Sigmoid colon (tissue), 7 donors: ENCODE measurements around the gene WBP1L. TPM values are rescaled to one million over a fixed set of nuclear protein-coding genes. Genes with fewer than 3 reads are reported as not detected.
A peak's percentile ranks its signal among the peaks of the same experiment; 100 is the strongest.
"Not testable (repeated sequence)": the region's sequence is repeated elsewhere in the genome, so short reads cannot be mapped to it uniquely, and the experiment has no call there.

ENCODE experiments used
- DNase-seq: peaks from one replicate; pipeline ENCODE4 v3.0.0-alpha.2; 2019
- H3K27ac ChIP-seq, 4 donors: fragments of 200-600 bp; sonication (generic); one replicate each; pipeline ENCODE4 v1.5.1; 2016 to 2019; ENCODE audit warnings: mild to moderate bottlenecking in 1 of 4
- H3K27me3 ChIP-seq, 3 donors: fragments of 200-600 bp; sonication (generic); one replicate each; pipeline ENCODE4 v1.5.1; 2019; ENCODE audit warnings: mild to moderate bottlenecking in 1 of 3
- H3K36me3 ChIP-seq, 4 donors: fragments of 200-600 bp; sonication (generic); one replicate each; pipeline ENCODE4 v1.5.1; 2016 to 2019
- H3K4me1 ChIP-seq, 4 donors: fragments of 200-600 bp; sonication (generic); one replicate each; pipeline ENCODE4 v1.5.1; 2017 to 2019
- H3K4me3 ChIP-seq, 4 donors: fragments of 200-600 bp; sonication (generic); one replicate each; pipeline ENCODE4 v1.5.1; 2017 to 2019; ENCODE audit warnings: mild to moderate bottlenecking in 2 of 4, moderate library complexity in 1 of 4
- H3K9me3 ChIP-seq, 4 donors: fragments of 200-600 bp in 3 of 4; sonication (generic) in 3 of 4; one replicate each; pipeline versions ENCODE4 v1.5.1 to v1.6.1; 2013 to 2019
- EP300 ChIP-seq, 4 donors: sonication (generic); formaldehyde crosslinking; IDR thresholded peaks; one replicate each; pipeline ENCODE4 v1.6.1; 2017; ENCODE audit warnings: antibody characterized with exemption in 4 of 4
- POLR2A ChIP-seq, 2 donors: fragments of 450-650 bp; IDR thresholded peaks; one replicate each; pipeline ENCODE4 v1.6.1; 2016; ENCODE audit warnings: antibody characterized with exemption in 2 of 2, mild to moderate bottlenecking in 2 of 2, moderate library complexity in 2 of 2
- POLR2AphosphoS5 ChIP-seq, 4 donors: sonication (generic); formaldehyde crosslinking; IDR thresholded peaks; one replicate each; pipeline ENCODE4 v1.6.1; 2017; ENCODE audit warnings: antibody characterized with exemption in 4 of 4
- WGBS, 2 donors: extraction: QIAGEN DNeasy Blood & Tissue Kit; methylation state at CpG; one replicate each; pipeline ENCODE4 v1.1.7; 2013; 5-methylcytosine and 5-hydroxymethylcytosine counted together
- intact Hi-C: fragments of 100-400 bp; cut with DNase I; formaldehyde crosslinking; loops from one replicate; pipeline ENCODE4 v1.15.1; 2023
- polyA plus RNA-seq, 3 donors: library from polyadenylated mRNA; stranded (reverse); fragments of 200-250 nt; gene quantifications; one replicate each; pipeline ENCODE4 v1.2.3, GENCODE V29; 2013
- total RNA-seq, 4 donors: library from RNA; depleted of rRNA; stranded (reverse); fragments of >200 nt; gene quantifications; one replicate each; pipeline ENCODE4 v1.1.0, GENCODE V29; 2016
- TF ChIP-seq, protein P1 (sequence below), 4 experiments: fragments of 450-650 bp in 3 of 4; fragments of 200-600 bp in 1 of 4; IDR thresholded peaks; one replicate each; pipeline ENCODE4 v1.5.1; 2016 to 2019; ENCODE audit warnings: antibody characterized with exemption in 4 of 4, mild to moderate bottlenecking in 3 of 4, moderate library complexity in 2 of 4
- donor health status: healthy with polysubstance abuse.
- donor health status: Bipolar disorder and iron deficiency.
- donor health status: healthy.

WBP1L gene
- total and polyA plus RNA-seq, 7 donors, result 22.9 to 148 (median 83.8) TPM

DNA sequence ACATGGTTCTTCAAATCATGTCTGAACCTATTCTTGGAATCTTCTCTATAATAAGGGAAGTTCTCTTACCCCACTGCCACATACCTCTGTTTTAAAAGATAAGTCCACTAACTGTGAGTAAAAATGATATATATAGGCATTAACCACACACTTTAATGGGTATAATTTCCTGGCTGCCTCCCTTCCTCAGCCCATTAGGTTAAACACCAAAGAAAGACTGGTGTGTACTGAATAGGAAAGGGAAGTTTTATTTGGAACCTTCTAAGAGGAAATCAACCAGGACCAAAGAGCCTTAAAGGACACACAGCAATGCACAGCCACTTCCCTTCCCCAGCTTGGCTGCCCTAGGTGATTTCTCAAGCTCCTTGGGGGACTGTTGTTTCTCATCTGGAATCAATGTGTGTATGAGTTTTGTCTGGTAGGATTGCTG, 5.0 kb upstream of the WBP1L start:
- Histone ChIP-seq H3K4me3 (no peak overlapping the region), H3K9me3 (no peaks in the 10 kb centered on the region), H3K27ac (peak overlapping the region in 2 of 4 donors; percentile 17 to 21), H3K36me3 (no peaks in the 10 kb centered on the region), H3K4me1 (peaks cover 0 to 6% (median 3%) of the 10 kb centered on the region in 4 donors), H3K27me3 (no peaks in the 10 kb centered on the region)
- TF ChIP-seq POLR2AphosphoS5 (IDR thresholded peaks at IDR 0.05) (no peak), EP300 (IDR thresholded peaks at IDR 0.05) (no peak), POLR2A (IDR thresholded peaks at IDR 0.05) (no peak)
- TF ChIP-seq, protein P1, sequence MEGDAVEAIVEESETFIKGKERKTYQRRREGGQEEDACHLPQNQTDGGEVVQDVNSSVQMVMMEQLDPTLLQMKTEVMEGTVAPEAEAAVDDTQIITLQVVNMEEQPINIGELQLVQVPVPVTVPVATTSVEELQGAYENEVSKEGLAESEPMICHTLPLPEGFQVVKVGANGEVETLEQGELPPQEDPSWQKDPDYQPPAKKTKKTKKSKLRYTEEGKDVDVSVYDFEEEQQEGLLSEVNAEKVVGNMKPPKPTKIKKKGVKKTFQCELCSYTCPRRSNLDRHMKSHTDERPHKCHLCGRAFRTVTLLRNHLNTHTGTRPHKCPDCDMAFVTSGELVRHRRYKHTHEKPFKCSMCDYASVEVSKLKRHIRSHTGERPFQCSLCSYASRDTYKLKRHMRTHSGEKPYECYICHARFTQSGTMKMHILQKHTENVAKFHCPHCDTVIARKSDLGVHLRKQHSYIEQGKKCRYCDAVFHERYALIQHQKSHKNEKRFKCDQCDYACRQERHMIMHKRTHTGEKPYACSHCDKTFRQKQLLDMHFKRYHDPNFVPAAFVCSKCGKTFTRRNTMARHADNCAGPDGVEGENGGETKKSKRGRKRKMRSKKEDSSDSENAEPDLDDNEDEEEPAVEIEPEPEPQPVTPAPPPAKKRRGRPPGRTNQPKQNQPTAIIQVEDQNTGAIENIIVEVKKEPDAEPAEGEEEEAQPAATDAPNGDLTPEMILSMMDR (IDR thresholded peaks at IDR 0.05), result no peak
- intact Hi-C loops, result loop anchor here (10.0 kb wide), 1 partner anchor 316 kb away; no protein-coding TSS in a partner anchor
- DNase-seq, result no peak

DNA sequence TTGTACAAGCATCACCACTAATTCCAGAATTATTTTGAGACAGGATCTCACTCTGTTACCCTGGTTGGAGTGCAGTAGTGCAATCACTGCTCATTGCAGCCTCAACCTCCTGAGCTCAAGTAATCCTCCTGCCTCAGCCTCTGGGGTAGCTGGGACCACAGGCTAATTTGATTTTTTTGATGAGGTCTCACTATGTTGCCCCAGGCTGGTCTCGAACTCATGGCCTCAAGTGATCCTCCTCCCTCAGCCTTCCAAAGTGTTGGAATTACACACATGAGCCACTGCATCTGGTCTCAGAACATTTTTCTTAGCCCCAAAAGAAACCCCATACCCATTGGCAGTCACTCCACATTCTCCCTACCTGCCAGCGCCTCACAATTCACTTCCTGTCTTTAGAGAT, 3.5 kb upstream of the WBP1L start:
- H3K9me3 ChIP-seq, result no peaks in the 10 kb centered on the region
- peaks cover 0 to 12% (median 10%) of the 10 kb centered on the region in 4 donors for H3K4me1 ChIP-seq
- intact Hi-C loops, result loop anchor here (5.0 kb wide), 2 partner anchors 62 to 77 kb away; no protein-coding TSS in a partner anchor
- no peak overlapping the region for H3K27ac ChIP-seq
- no peaks in the 10 kb centered on the region for H3K27me3 ChIP-seq
- TF ChIP-seq POLR2A (IDR thresholded peaks at IDR 0.05) (no peak), EP300 (IDR thresholded peaks at IDR 0.05) (no peak), POLR2AphosphoS5 (IDR thresholded peaks at IDR 0.05) (no peak)
- TF ChIP-seq, protein P1 (IDR thresholded peaks at IDR 0.05), result no peak
- no peak overlapping the region for H3K4me3 ChIP-seq
- H3K36me3 ChIP-seq, result no peaks in the 10 kb centered on the region
- 74 to 77% methylated on average over 2 of the region's 2 CpGs for WGBS, 2 donors
- no peak for DNase-seq

DNA sequence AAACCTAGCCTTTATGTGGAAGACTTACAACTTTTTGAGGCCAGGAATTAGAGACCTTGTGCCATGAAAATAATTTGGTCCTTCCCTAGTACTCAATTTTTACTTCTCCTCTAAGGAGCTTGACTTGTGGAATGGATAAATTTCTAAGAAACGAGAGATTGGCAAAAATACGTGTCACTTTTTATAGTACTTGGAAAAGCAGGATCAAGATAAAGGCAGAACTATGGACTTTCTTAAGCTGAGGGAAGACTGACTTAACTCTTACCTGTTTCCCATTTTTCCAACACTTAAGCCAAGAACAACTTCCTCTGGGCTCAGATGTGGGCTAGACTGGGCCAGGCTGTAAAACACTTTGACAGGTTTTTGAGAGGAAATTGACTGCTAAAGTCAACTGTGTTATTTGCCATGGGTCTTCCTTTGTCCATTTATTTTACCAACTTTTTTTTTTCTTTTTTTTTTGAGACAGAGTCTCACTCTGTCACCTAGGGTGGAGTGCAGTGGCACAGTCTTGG, 2.0 kb upstream of the WBP1L start:
- intact Hi-C loops, result loop anchor here (2.0 to 5.0 kb wide), 3 partner anchors 27 to 76 kb away; partner anchors contain the start of genes ARL3 and SFXN2
- no peak overlapping the region for H3K27ac ChIP-seq
- H3K4me3 ChIP-seq, result no peak overlapping the region
- H3K36me3 ChIP-seq, result no peaks in the 10 kb centered on the region
- 50 to 84% methylated on average over 2 of the region's 2 CpGs for WGBS, 2 donors
- H3K4me1 ChIP-seq, result peaks cover 0 to 27% (median 23%) of the 10 kb centered on the region in 4 donors
- H3K27me3 ChIP-seq, result no peaks in the 10 kb centered on the region
- H3K9me3 ChIP-seq, result no peaks in the 10 kb centered on the region
- no peak for DNase-seq
- no peak for TF ChIP-seq POLR2A (IDR thresholded peaks at IDR 0.05)
- TF ChIP-seq EP300 (IDR thresholded peaks at IDR 0.05), result no peak
- TF ChIP-seq POLR2AphosphoS5 (IDR thresholded peaks at IDR 0.05), result no peak
- TF ChIP-seq, protein P1 (IDR thresholded peaks at IDR 0.05), result no peak

DNA sequence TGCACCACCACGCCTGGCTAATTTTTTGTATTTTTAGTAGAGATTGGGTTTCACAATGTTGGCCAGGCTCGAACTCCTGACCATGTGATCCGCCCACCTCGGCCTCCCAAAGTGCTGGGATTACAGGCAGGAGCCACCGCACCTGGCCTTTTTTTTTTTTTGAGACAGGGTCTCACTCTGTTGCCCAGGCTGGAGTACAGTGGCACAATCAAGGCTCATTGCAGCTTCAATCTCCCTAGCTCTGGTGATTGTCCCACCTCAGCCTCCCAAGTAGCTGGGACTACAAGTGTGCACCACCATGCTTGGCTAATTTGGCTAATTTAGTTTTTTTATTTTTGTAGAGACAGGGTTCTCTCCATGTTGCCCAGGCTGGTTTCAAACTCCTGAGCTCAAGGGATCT, 1.4 kb upstream of the WBP1L start:
- H3K4me1 ChIP-seq, result peaks cover 0 to 29% (median 24%) of the 10 kb centered on the region in 4 donors

DNA sequence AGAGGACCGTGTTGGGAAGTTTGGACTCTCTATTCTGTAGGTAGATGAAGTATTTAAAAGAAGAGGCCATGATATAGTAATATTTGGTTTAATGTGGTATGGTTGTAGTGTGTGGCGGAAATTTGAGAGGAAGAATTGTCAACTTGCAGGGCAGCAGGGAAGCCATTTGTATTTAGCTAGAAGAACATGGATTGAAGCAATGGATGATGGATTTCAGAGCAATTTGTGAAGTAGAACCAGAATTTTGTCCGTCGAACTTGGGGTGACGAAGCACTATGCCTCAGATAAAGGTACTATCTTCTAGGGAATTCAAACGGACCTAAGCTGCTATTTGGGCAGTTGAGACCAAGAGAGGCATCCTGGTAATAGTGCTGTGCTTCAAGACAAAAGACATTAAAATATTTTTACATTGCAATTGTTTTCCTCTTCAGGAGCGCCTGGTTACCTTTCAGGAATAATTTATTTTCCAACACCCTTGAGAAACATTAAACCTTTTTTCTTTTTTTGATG, 615 bp upstream of the WBP1L start:
- intact Hi-C loops, result loop anchor here (2.0 to 5.0 kb wide), 3 partner anchors 28 to 74 kb away; partner anchors contain the start of genes ARL3 and SFXN2
- peak overlapping the region in 3 of 4 donors; percentile 24 to 69 (median 37) for H3K4me3 ChIP-seq
- no peaks in the 10 kb centered on the region for H3K36me3 ChIP-seq
- H3K9me3 ChIP-seq, result no peaks in the 10 kb centered on the region
- H3K4me1 ChIP-seq, result peaks cover 0 to 29% (median 24%) of the 10 kb centered on the region in 4 donors
- DNase-seq, result no peak
- H3K27ac ChIP-seq, result peak overlapping the region in 3 of 4 donors; percentile 27 to 39 (median 37)
- no peaks in the 10 kb centered on the region for H3K27me3 ChIP-seq
- TF ChIP-seq, protein P1 (IDR thresholded peaks at IDR 0.05), result no peak
- TF ChIP-seq POLR2A (IDR thresholded peaks at IDR 0.05) (no peak), EP300 (IDR thresholded peaks at IDR 0.05) (no peak), POLR2AphosphoS5 (IDR thresholded peaks at IDR 0.05) (no peak)
- 42 to 44% methylated on average over 7 of the region's 7 CpGs for WGBS, 2 donors

More for the DNA sequence above, 1.4 kb upstream of the WBP1L start:
- not testable (repeated sequence) for H3K27me3 ChIP-seq, H3K9me3 ChIP-seq, DNase-seq, H3K36me3 ChIP-seq, H3K4me3 ChIP-seq, H3K27ac ChIP-seq
- WGBS, 2 donors, result 93 to 94% methylated on average over 5 of the region's 5 CpGs
- intact Hi-C loops, result loop anchor here (2.0 to 5.0 kb wide), 3 partner anchors 28 to 75 kb away; partner anchors contain the start of genes ARL3 and SFXN2
